Stimulated activated naive CD8-positive, alpha-beta T cell treated with anti-CD3 and anti-CD28 coated beads, Interleukin-15, Interleukin-2, amounts not matched to agents 100 ng/mL and 50 ng/mL, for 24 hours (primary cell): Measurements from ENCODE around the gene DCPS.
"Not testable (repeated sequence)": the region's sequence is repeated elsewhere in the genome, so short reads cannot be mapped to it uniquely, and the experiment has no call there.

ENCODE experiments used
- H3K27ac Mint-ChIP-seq: one replicate; pipeline ENCODE4 v1.8.0; 2021; ENCODE audit warnings: mild to moderate bottlenecking, mixed read lengths
- H3K27me3 Mint-ChIP-seq: one replicate; pipeline ENCODE4 v1.8.0; 2021; ENCODE audit warnings: mixed read lengths
- H3K36me3 Mint-ChIP-seq: one replicate; pipeline ENCODE4 v1.8.0; 2021; ENCODE audit warnings: low read depth, mixed read lengths
- H3K4me1 Mint-ChIP-seq: one replicate; pipeline ENCODE4 v1.8.0; 2021; ENCODE audit warnings: low read depth, mixed read lengths
- H3K4me3 Mint-ChIP-seq: one replicate; pipeline ENCODE4 v1.8.0; 2021; ENCODE audit warnings: mild to moderate bottlenecking, mixed read lengths
- H3K9me3 Mint-ChIP-seq: one replicate; pipeline ENCODE4 v1.8.0; 2021; ENCODE audit warnings: mixed read lengths

DCPS gene

GRCh38 chr11:126364735-126365134 is 60.9 kb downstream of the DCPS start:
- not testable (repeated sequence) for H3K4me1 Mint-ChIP-seq, H3K9me3 Mint-ChIP-seq, H3K4me3 Mint-ChIP-seq, H3K27ac Mint-ChIP-seq, H3K27me3 Mint-ChIP-seq, H3K36me3 Mint-ChIP-seq

GRCh38 chr11:126365508-126365907 is 61.6 kb downstream of the DCPS start:
- not testable (repeated sequence) for H3K27ac Mint-ChIP-seq, H3K4me1 Mint-ChIP-seq, H3K4me3 Mint-ChIP-seq, H3K36me3 Mint-ChIP-seq, H3K9me3 Mint-ChIP-seq, H3K27me3 Mint-ChIP-seq

- Mint-ChIP-seq H3K9me3 (no peaks in the 10 kb centered on the region), H3K4me3 (no peak overlapping the region), H3K4me1 (no peaks in the 10 kb centered on the region), H3K27ac (no peak overlapping the region), H3K27me3 (no peaks in the 10 kb centered on the region), H3K36me3 (no peaks in the 10 kb centered on the region)
Measured at GRCh38 chr11:126366064-126366822, 62.4 kb downstream of the DCPS start.

GRCh38 chr11:126366823-126367654 is 63.2 kb downstream of the DCPS start:
- H3K27ac Mint-ChIP-seq, H3K4me1 Mint-ChIP-seq, H3K4me3 Mint-ChIP-seq, H3K9me3 Mint-ChIP-seq, H3K36me3 Mint-ChIP-seq, H3K27me3 Mint-ChIP-seq: not testable (repeated sequence)

- not testable (repeated sequence) for H3K4me3 Mint-ChIP-seq, H3K27me3 Mint-ChIP-seq, H3K36me3 Mint-ChIP-seq, H3K9me3 Mint-ChIP-seq, H3K4me1 Mint-ChIP-seq, H3K27ac Mint-ChIP-seq
Measured at GRCh38 chr11:126367806-126368205, 63.9 kb downstream of the DCPS start.

GRCh38 chr11:126368336-126369119 is 64.7 kb downstream of the DCPS start:
- H3K4me1 Mint-ChIP-seq, H3K27ac Mint-ChIP-seq, H3K9me3 Mint-ChIP-seq, H3K4me3 Mint-ChIP-seq, H3K27me3 Mint-ChIP-seq, H3K36me3 Mint-ChIP-seq: not testable (repeated sequence)

GRCh38 chr11:126370016-126370415 is 66.2 kb downstream of the DCPS start:
- no peak overlapping the region for H3K27ac Mint-ChIP-seq
- H3K4me1 Mint-ChIP-seq, result no peaks in the 10 kb centered on the region
- no peaks in the 10 kb centered on the region for H3K36me3 Mint-ChIP-seq
- H3K9me3 Mint-ChIP-seq, result no peaks in the 10 kb centered on the region
- no peak overlapping the region for H3K4me3 Mint-ChIP-seq
- no peaks in the 10 kb centered on the region for H3K27me3 Mint-ChIP-seq

GRCh38 chr11:126371595-126371994 is 67.7 kb downstream of the DCPS start:
- H3K9me3 Mint-ChIP-seq, result no peaks in the 10 kb centered on the region
- no peak overlapping the region for H3K27ac Mint-ChIP-seq

GRCh38 chr11:126373389-126374066 is 69.7 kb downstream of the DCPS start:
- H3K9me3 Mint-ChIP-seq, H3K4me1 Mint-ChIP-seq, H3K4me3 Mint-ChIP-seq, H3K27me3 Mint-ChIP-seq, H3K36me3 Mint-ChIP-seq, H3K27ac Mint-ChIP-seq: not testable (repeated sequence)

More at GRCh38 chr11:126371595-126371994, 67.7 kb downstream of the DCPS start:
- H3K27me3 Mint-ChIP-seq, result no peaks in the 10 kb centered on the region
- H3K36me3 Mint-ChIP-seq, result no peaks in the 10 kb centered on the region
- H3K4me3 Mint-ChIP-seq, result no peak overlapping the region
- no peaks in the 10 kb centered on the region for H3K4me1 Mint-ChIP-seq

GRCh38 chr11:126374562-126375300 is 70.9 kb downstream of the DCPS start:
- H3K27ac Mint-ChIP-seq, H3K36me3 Mint-ChIP-seq, H3K27me3 Mint-ChIP-seq, H3K4me3 Mint-ChIP-seq, H3K4me1 Mint-ChIP-seq, H3K9me3 Mint-ChIP-seq: not testable (repeated sequence)

- H3K36me3 Mint-ChIP-seq, result no peaks in the 10 kb centered on the region
- H3K27me3 Mint-ChIP-seq, result no peaks in the 10 kb centered on the region
- no peaks in the 10 kb centered on the region for H3K4me1 Mint-ChIP-seq
- no peak overlapping the region for H3K4me3 Mint-ChIP-seq
- H3K27ac Mint-ChIP-seq, result no peak overlapping the region
- H3K9me3 Mint-ChIP-seq, result no peaks in the 10 kb centered on the region
Measured at GRCh38 chr11:126375726-126376125, 71.9 kb downstream of the DCPS start.

GRCh38 chr11:126378763-126379162 is 74.9 kb downstream of the DCPS start:
- no peaks in the 10 kb centered on the region for H3K27me3 Mint-ChIP-seq
- no peak overlapping the region for H3K4me3 Mint-ChIP-seq
- H3K27ac Mint-ChIP-seq, result no peak overlapping the region
- no peaks in the 10 kb centered on the region for H3K9me3 Mint-ChIP-seq
- H3K36me3 Mint-ChIP-seq, result no peaks in the 10 kb centered on the region
- no peaks in the 10 kb centered on the region for H3K4me1 Mint-ChIP-seq

GRCh38 chr11:126380909-126381308 is 77.0 kb downstream of the DCPS start:
- no peaks in the 10 kb centered on the region for H3K4me1 Mint-ChIP-seq
- no peaks in the 10 kb centered on the region for H3K36me3 Mint-ChIP-seq
- H3K27ac Mint-ChIP-seq, result no peak overlapping the region
- H3K27me3 Mint-ChIP-seq, result no peaks in the 10 kb centered on the region
- no peak overlapping the region for H3K4me3 Mint-ChIP-seq
- H3K9me3 Mint-ChIP-seq, result no peaks in the 10 kb centered on the region

GRCh38 chr11:126381960-126382359 is 78.1 kb downstream of the DCPS start:
- H3K27ac Mint-ChIP-seq, H3K36me3 Mint-ChIP-seq, H3K4me3 Mint-ChIP-seq, H3K27me3 Mint-ChIP-seq, H3K9me3 Mint-ChIP-seq, H3K4me1 Mint-ChIP-seq: not testable (repeated sequence)
